GM12891 (cell line): ENCODE results near the gene KRT13. TPM values are rescaled to one million over a fixed set of nuclear protein-coding genes. Genes with fewer than 3 reads are reported as not detected.

ENCODE experiments used
- DNase-seq: peaks from one replicate; pipeline ENCODE4 v3.0.0; 2011; ENCODE audit warnings: low spot score; ENCODE audit not compliant: insufficient read length
- FAIRE-seq: peaks from 2 replicates; lab custom pipeline; 2011; peaks lifted over from hg19 to GRCh38; lab: Jason Lieb, UNC
- PAX5 ChIP-seq: IDR thresholded peaks from 2 replicates; pipeline ENCODE4 v1.6.1; 2011; ENCODE audit warnings: low read length, moderate library complexity, mild to moderate bottlenecking; ENCODE audit not compliant: insufficient read depth, severe bottlenecking
- POLR2A ChIP-seq: IDR thresholded peaks from 2 replicates; pipeline ENCODE4 v1.6.1; 2011; ENCODE audit warnings: low read depth, low read length, control low read depth
- POLR2AphosphoS5 ChIP-seq: IDR thresholded peaks from 2 replicates; pipeline ENCODE4 v1.6.1; 2011; ENCODE audit warnings: low read depth, low read length, control low read depth
- POU2F2 ChIP-seq: IDR thresholded peaks from 2 replicates; pipeline ENCODE4 v1.6.1; 2011; ENCODE audit warnings: low read depth, mild to moderate bottlenecking, control low read depth, low read length, moderate library complexity
- SPI1 ChIP-seq: IDR thresholded peaks from 2 replicates; pipeline ENCODE4 v1.6.1; 2011; ENCODE audit warnings: low read depth, low read length, control low read depth
- TAF1 ChIP-seq: IDR thresholded peaks from 2 replicates; pipeline ENCODE4 v1.6.1; 2011; ENCODE audit warnings: low read depth, low read length, control low read depth
- polyA plus RNA-seq: library from polyadenylated mRNA; unstranded; fragments of >200 nt; gene quantifications from one replicate; pipeline ENCODE4 v1.2.1, GENCODE V29; 2012; ENCODE audit warnings: low read depth, missing spikeins, inconsistent platforms; ENCODE audit not compliant: missing spikeins

KRT13 gene
- not detected for polyA plus RNA-seq

GRCh38 chr17:41505007-41505808 is at the start of gene KRT13:
TSS of gene KRT13 (minus strand) at chr17:41505612. CDS start at chr17:41505550, 62 bp downstream.
- no peak for TF ChIP-seq PAX5
- TF ChIP-seq POLR2A: no peak
- no peak for TF ChIP-seq TAF1
- TF ChIP-seq POLR2AphosphoS5: no peak
- no peak for TF ChIP-seq POU2F2
- TF ChIP-seq SPI1: no peak
- DNase-seq (no peak), FAIRE-seq (no peak)

GRCh38 chr17:41553987-41554680 is 48.7 kb upstream of the KRT13 start:
- DNase-seq: no peak
- no peak for FAIRE-seq
- TF ChIP-seq PAX5 (no peak), POU2F2 (no peak), SPI1 (no peak), TAF1 (no peak), POLR2AphosphoS5 (no peak), POLR2A (no peak)

GRCh38 chr17:41553176-41553575 is 47.8 kb upstream of the KRT13 start:
- TF ChIP-seq TAF1: no peak
- TF ChIP-seq POU2F2: no peak
- no peak for TF ChIP-seq POLR2AphosphoS5
- TF ChIP-seq POLR2A: no peak
- no peak for TF ChIP-seq SPI1
- no peak for TF ChIP-seq PAX5
- FAIRE-seq (no peak), DNase-seq (no peak)

- FAIRE-seq: no peak
- DNase-seq: no peak
- no peak for TF ChIP-seq TAF1
Measured at GRCh38 chr17:41552455-41552854, 47.0 kb upstream of the KRT13 start.

- DNase-seq: no peak
- no peak for FAIRE-seq
- TF ChIP-seq PAX5: no peak
- no peak for TF ChIP-seq POLR2AphosphoS5
- TF ChIP-seq POU2F2: no peak
- TF ChIP-seq POLR2A: no peak
- no peak for TF ChIP-seq TAF1
- TF ChIP-seq SPI1: no peak
Measured at GRCh38 chr17:41551365-41551764, 46.0 kb upstream of the KRT13 start.

- no peak for FAIRE-seq
- no peak for TF ChIP-seq TAF1
- TF ChIP-seq POLR2AphosphoS5: no peak
- TF ChIP-seq POU2F2: no peak
- TF ChIP-seq PAX5: no peak
- no peak for TF ChIP-seq SPI1
- TF ChIP-seq POLR2A: no peak
- DNase-seq: no peak
Measured at GRCh38 chr17:41549596-41550039, 44.2 kb upstream of the KRT13 start.

- FAIRE-seq: peak; percentile 74
- peak; percentile 84 for DNase-seq
- TF ChIP-seq POLR2A (no peak), PAX5 (no peak), TAF1 (no peak), SPI1 (no peak)
Measured at GRCh38 chr17:41548844-41549595, 43.6 kb upstream of the KRT13 start.

- FAIRE-seq: no peak
- no peak for TF ChIP-seq POU2F2
- DNase-seq: no peak
Measured at GRCh38 chr17:41547921-41548843, 42.8 kb upstream of the KRT13 start.

GRCh38 chr17:41547378-41547841 is 42.0 kb upstream of the KRT13 start:
- no peak for DNase-seq
- TF ChIP-seq PAX5 (no peak), SPI1 (no peak), POLR2A (no peak), POLR2AphosphoS5 (no peak), TAF1 (no peak), POU2F2 (no peak)
- FAIRE-seq: no peak
